GM10248 (cell line): ENCODE results near the gene NAPA.

ENCODE experiments used
- CTCF ChIA-PET: fragments of 300-600 bp; sonication (Branson Sonifier 250); formaldehyde crosslinking; extraction: SDS; loops from one replicate; lab custom pipeline; 2021; ENCODE audit warnings: antibody characterized with exemption; lab: Yijun Ruan, JAX
- POLR2A ChIA-PET: fragments of 350-650 bp; sonication (Branson Sonifier 250); formaldehyde crosslinking; extraction: SDS; loops from one replicate; lab custom pipeline; 2020; ENCODE audit warnings: antibody characterized with exemption; lab: Yijun Ruan, JAX
- DNase-seq: peaks from one replicate; pipeline ENCODE4 v3.0.0; 2012; ENCODE audit errors: extremely low spot score
- TF ChIP-seq, protein P1 (sequence below): IDR thresholded peaks from 2 replicates; pipeline ENCODE4 v1.5.1; 2012; ENCODE audit warnings: mild to moderate bottlenecking, low read depth; ENCODE audit errors: extremely low read depth, missing control alignments, control extremely low read depth

NAPA gene

GRCh38 chr19:47540748-47541147 is 25.9 kb upstream of the NAPA start:
- TF ChIP-seq, protein P1, sequence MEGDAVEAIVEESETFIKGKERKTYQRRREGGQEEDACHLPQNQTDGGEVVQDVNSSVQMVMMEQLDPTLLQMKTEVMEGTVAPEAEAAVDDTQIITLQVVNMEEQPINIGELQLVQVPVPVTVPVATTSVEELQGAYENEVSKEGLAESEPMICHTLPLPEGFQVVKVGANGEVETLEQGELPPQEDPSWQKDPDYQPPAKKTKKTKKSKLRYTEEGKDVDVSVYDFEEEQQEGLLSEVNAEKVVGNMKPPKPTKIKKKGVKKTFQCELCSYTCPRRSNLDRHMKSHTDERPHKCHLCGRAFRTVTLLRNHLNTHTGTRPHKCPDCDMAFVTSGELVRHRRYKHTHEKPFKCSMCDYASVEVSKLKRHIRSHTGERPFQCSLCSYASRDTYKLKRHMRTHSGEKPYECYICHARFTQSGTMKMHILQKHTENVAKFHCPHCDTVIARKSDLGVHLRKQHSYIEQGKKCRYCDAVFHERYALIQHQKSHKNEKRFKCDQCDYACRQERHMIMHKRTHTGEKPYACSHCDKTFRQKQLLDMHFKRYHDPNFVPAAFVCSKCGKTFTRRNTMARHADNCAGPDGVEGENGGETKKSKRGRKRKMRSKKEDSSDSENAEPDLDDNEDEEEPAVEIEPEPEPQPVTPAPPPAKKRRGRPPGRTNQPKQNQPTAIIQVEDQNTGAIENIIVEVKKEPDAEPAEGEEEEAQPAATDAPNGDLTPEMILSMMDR, result no peak
- no peak for DNase-seq
- ChIA-PET POLR2A (no interaction called here), CTCF (interaction anchor here (0.6 to 2.3 kb wide), 4 partner anchors 18 to 157 kb away, joined by 3 to 5 read pairs (median 3); partner anchors contain the start of gene KPTN)

DNA sequence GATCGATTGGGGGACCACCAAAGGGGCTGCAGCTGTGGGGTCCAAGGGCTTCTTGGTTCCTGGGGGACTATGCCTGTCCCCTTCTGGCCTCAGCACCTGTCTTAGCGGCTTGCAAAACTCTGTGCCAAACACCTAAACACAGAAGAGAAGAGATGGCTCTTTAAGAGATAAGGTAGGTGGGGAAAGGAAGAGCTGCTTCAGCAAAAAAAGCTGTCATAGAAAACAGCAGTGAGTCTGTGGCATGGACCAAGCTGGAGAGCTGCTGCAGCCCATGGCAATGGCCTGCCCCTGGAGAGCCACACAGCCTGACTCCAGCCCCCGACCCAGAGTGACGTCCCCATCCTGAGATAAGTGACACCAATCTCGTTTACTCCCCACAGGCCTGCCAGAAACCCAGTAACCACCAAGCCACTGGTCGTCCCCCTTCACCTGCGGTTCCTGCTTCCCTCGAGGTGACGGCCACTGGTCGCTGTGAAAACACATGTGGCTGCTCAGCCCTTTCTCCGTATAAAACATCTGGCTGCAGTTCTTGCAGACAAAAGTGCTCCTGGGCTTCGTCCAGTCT is 25.0 kb upstream of the NAPA start:
- CTCF ChIA-PET, result interaction anchor here (1.3 to 2.3 kb wide), 3 partner anchors 17 to 56 kb away, joined by 3 to 5 read pairs (median 5); partner anchors contain the start of gene KPTN

GRCh38 chr19:47538812-47539211 is 23.9 kb upstream of the NAPA start:
- CTCF ChIA-PET, result interaction anchor here (0.9 to 2.3 kb wide), 3 partner anchors 9 to 23 kb away, joined by 3 to 5 read pairs (median 5); no protein-coding TSS in a partner anchor

More for the DNA sequence above, 25.0 kb upstream of the NAPA start:
- TF ChIP-seq, protein P1, result no peak
- POLR2A ChIA-PET, result no interaction called here
- no peak for DNase-seq

DNA sequence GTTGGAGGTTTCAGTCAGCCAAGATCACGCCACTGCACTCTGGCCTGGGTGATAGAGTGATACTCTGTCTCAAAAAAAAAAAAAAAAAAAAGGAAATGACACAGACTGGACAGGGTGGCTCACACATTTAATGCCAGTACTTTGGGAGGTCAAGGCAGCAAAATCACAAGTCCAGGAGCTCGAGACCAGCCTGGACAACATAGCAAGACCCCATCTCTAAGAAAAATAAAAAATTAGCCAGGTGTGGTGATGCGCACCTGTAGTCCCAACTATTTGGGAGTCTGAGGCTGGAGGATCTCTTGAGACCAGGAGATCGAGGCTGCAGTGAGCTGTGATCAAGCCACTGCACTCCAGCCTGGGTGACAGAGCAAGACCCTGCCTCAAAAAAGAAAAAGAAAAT is 22.6 kb upstream of the NAPA start:
- CTCF ChIA-PET, result no interaction called here
- TF ChIP-seq, protein P1, result no peak
- POLR2A ChIA-PET, result no interaction called here
- no peak for DNase-seq

More at GRCh38 chr19:47538812-47539211, 23.9 kb upstream of the NAPA start:
- POLR2A ChIA-PET, result no interaction called here
- TF ChIP-seq, protein P1, result no peak
- no peak for DNase-seq

DNA sequence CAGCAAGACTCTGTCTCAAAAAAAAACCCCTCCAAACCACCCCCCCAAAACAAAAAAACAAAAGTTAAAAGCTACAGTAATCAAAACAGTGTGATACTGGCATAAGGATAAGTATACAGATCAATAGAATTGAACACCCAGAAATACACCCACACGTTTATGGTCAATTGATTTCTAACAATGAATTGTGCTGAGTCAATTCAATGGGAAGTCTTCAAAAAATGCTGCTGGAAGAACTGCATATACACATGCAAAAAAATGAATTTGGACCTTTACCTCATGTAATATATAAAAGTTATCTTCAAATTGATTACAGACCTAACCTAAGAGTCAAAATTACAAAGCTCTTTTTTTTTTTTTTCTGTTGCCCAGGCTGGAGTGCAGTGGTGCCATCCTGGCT is 19.8 kb upstream of the NAPA start:
- TF ChIP-seq, protein P1, result no peak
- DNase-seq, result no peak
- ChIA-PET POLR2A (no interaction called here), CTCF (interaction anchor here (1.3 to 1.5 kb wide), 3 partner anchors 11 to 238 kb away, joined by 3 to 4 read pairs (median 4); no protein-coding TSS in a partner anchor)

- ChIA-PET CTCF (interaction anchor here (1.0 to 2.4 kb wide), 5 partner anchors 10 to 167 kb away, joined by 3 to 9 read pairs (median 6); partner anchors contain the start of gene NAPA), POLR2A (no interaction called here)
- DNase-seq, result no peak
- TF ChIP-seq, protein P1, result no peak
Measured at GRCh38 chr19:47531640-47532387, 17.0 kb upstream of the NAPA start.
